Liver (tissue), 9 donors: Measurements from ENCODE around the gene ZNF628. TPM values are rescaled to one million over a fixed set of nuclear protein-coding genes. Genes with fewer than 3 reads are reported as not detected.

Source experiments
- DNase-seq: peaks from one replicate; pipeline ENCODE4 v3.0.0-alpha.2; 2017; ENCODE audit warnings: low spot score
- H3K27ac ChIP-seq, 2 donors: one replicate each; pipeline ENCODE4 v1.7.0; 2013; ENCODE audit warnings: inconsistent platforms in 2 of 2, low read length in 2 of 2, control low read depth in 1 of 2, low read depth in 1 of 2, mild to moderate bottlenecking in 1 of 2
- H3K27me3 ChIP-seq, 4 donors: one replicate each; pipeline versions ENCODE4 v1.6.1 to v1.7.0; 2013; ENCODE audit warnings: low read length in 3 of 4, inconsistent platforms in 1 of 4, mild to moderate bottlenecking in 1 of 4, moderate library complexity in 1 of 4; ENCODE audit not compliant: control insufficient read depth in 4 of 4, insufficient read depth in 4 of 4
- H3K36me3 ChIP-seq, 4 donors: one replicate each; pipeline versions ENCODE4 v1.6.1 to v1.7.0; 2013; ENCODE audit warnings: low read length in 3 of 4, mild to moderate bottlenecking in 3 of 4, low read depth in 1 of 4, moderate library complexity in 1 of 4; ENCODE audit not compliant: control insufficient read depth in 4 of 4, insufficient read depth in 3 of 4
- H3K4me1 ChIP-seq, 4 donors: one replicate each; pipeline versions ENCODE4 v1.6.1 to v1.7.0; 2013; ENCODE audit warnings: low read length in 3 of 4, mild to moderate bottlenecking in 3 of 4, moderate library complexity in 1 of 4; ENCODE audit not compliant: control insufficient read depth in 4 of 4, insufficient read depth in 4 of 4
- H3K4me3 ChIP-seq, 3 donors: one replicate each; pipeline versions ENCODE4 v1.6.1 to v1.7.0; 2013; ENCODE audit warnings: low read length in 3 of 3, control low read depth in 1 of 3, low read depth in 1 of 3, mild to moderate bottlenecking in 1 of 3
- H3K9ac ChIP-seq, 2 donors: one replicate each; pipeline ENCODE4 v1.7.0; 2013; ENCODE audit warnings: low read length in 2 of 2, mild to moderate bottlenecking in 2 of 2, moderate library complexity in 2 of 2, control low read depth in 1 of 2, low read depth in 1 of 2
- H3K9me3 ChIP-seq, 4 donors: one replicate each; pipeline versions ENCODE4 v1.6.1 to v1.7.0; 2013; ENCODE audit warnings: low read length in 3 of 4; ENCODE audit not compliant: control insufficient read depth in 4 of 4
- ATF3 ChIP-seq: IDR thresholded peaks from 2 replicates; pipeline ENCODE4 v1.6.1; 2016; ENCODE audit warnings: antibody characterized with exemption
- CTCF ChIP-seq: fragments of 150-350 bp; IDR thresholded peaks from 2 replicates; pipeline ENCODE4 v1.5.1; 2017; ENCODE audit warnings: improper control_type of control experiment, low read depth, low read length; ENCODE audit not compliant: missing input control
- EGR1 ChIP-seq, 2 donors: IDR thresholded peaks; 2 replicates each; pipeline ENCODE4 v1.6.1; 2016 to 2018; ENCODE audit warnings: antibody characterized with exemption in 2 of 2, low read depth in 2 of 2
- GABPA ChIP-seq, 2 donors: IDR thresholded peaks in 1 of 2; conservative IDR thresholded peaks in 1 of 2; 2 replicates each; pipeline ENCODE4 v1.6.1; 2016; ENCODE audit warnings: antibody characterized with exemption in 2 of 2, mild to moderate bottlenecking in 1 of 2, moderate library complexity in 1 of 2
- HNF4A ChIP-seq, 2 donors: conservative IDR thresholded peaks; 2 replicates each; pipeline ENCODE4 v1.6.1; 2016; ENCODE audit warnings: antibody characterized with exemption in 2 of 2, mild to moderate bottlenecking in 2 of 2
- HNF4G ChIP-seq: IDR thresholded peaks from 2 replicates; pipeline ENCODE4 v1.6.1; 2016; ENCODE audit warnings: antibody characterized with exemption
- JUND ChIP-seq, 2 donors: IDR thresholded peaks; 2 replicates each; pipeline ENCODE4 v1.6.1; 2016; ENCODE audit warnings: antibody characterized with exemption in 2 of 2
- MAX ChIP-seq: IDR thresholded peaks from 2 replicates; pipeline ENCODE4 v1.6.1; 2016; ENCODE audit warnings: antibody characterized with exemption
- NR2F2 ChIP-seq: IDR thresholded peaks from 2 replicates; pipeline ENCODE4 v1.6.1; 2016; ENCODE audit warnings: antibody characterized with exemption
- RAD21 ChIP-seq, 2 donors: IDR thresholded peaks; 2 replicates each; pipeline ENCODE4 v1.6.1; 2016; ENCODE audit warnings: antibody characterized with exemption in 2 of 2, mild to moderate bottlenecking in 2 of 2
- RXRA ChIP-seq, 2 donors: IDR thresholded peaks; 2 replicates each; pipeline ENCODE4 v1.6.1; 2017 to 2018; ENCODE audit warnings: antibody characterized with exemption in 2 of 2, mild to moderate bottlenecking in 1 of 2
- SP1 ChIP-seq: IDR thresholded peaks from 2 replicates; pipeline ENCODE4 v1.6.1; 2018; ENCODE audit warnings: antibody characterized with exemption, mild to moderate bottlenecking
- ZBTB33 ChIP-seq: IDR thresholded peaks from 2 replicates; pipeline ENCODE4 v1.6.1; 2016; ENCODE audit warnings: antibody characterized with exemption
- WGBS: extraction: QIAGEN DNeasy Blood & Tissue Kit; methylation state at CpG from one replicate; pipeline ENCODE4 v1.1.7; 2013; 5-methylcytosine and 5-hydroxymethylcytosine counted together
- polyA plus RNA-seq, 2 donors: library from polyadenylated mRNA; stranded (reverse) in 1 of 2; unstranded in 1 of 2; fragments of 200-250 nt in 1 of 2; fragments of >200 nt in 1 of 2; fragmentation: Nextera tagmentation in 1 of 2; extraction: Ambion mirVana in 1 of 2; gene quantifications; one replicate each; pipeline versions ENCODE4 v1.2.1 to v1.2.3, GENCODE V29; 2013 to 2015
- total RNA-seq, 2 donors: library from RNA; depleted of rRNA; stranded (reverse); fragments of >200 nt; gene quantifications; one replicate each; pipeline ENCODE4 v1.2.3, GENCODE V29; 2014
- donor health status: healthy.
- donor health status: healthy.
- donor health status: healthy.
- donor health status: healthy.
- donor health status: healthy.

Gene ZNF628
- total and polyA plus RNA-seq, 4 donors = 0.99 to 4.4 (median 1.5) TPM

- WGBS = 2% methylated on average over 72 of the region's 72 CpGs
- no peak for DNase-seq
- H3K4me1 ChIP-seq = peaks cover 0 to 3% (median 1%) of the 10 kb centered on the region in 4 donors
These were observed 34.0 kb upstream of the ZNF628 start for GRCh38 chr19:55442372-55442961.

GRCh38 chr19:55443045-55443823 is 33.2 kb upstream of the ZNF628 start, which contains the start of gene SHISA7:
Gene SHISA7 (minus strand): TSS chr19:55443300. CDS start chr19:55442863, 437 bp downstream.
- WGBS = 5% methylated on average over 43 of the region's 43 CpGs
- DNase-seq = no peak
- Histone ChIP-seq H3K27me3 (peaks cover 11 to 18% (median 13%) of the 10 kb centered on the region in 4 donors), H3K27ac (no peak within 1 kb of the TSS), H3K9ac (no peak within 1 kb of the TSS), H3K4me3 (no peak within 1 kb of the TSS), H3K9me3 (peaks cover 0 to 2% (median 1%) of the 10 kb centered on the region in 4 donors), H3K4me1 (peaks cover 0 to 3% (median 1%) of the 10 kb centered on the region in 4 donors), H3K36me3 (no peaks in the 10 kb centered on the region)
- no peak for TF ChIP-seq RAD21 (IDR thresholded peaks at IDR 0.05)
- TF ChIP-seq RXRA (IDR thresholded peaks at IDR 0.05) = no peak
- no peak for TF ChIP-seq SP1
- TF ChIP-seq JUND (IDR thresholded peaks at IDR 0.05) = no peak
- TF ChIP-seq CTCF = no peak
- TF ChIP-seq NR2F2 = no peak
- TF ChIP-seq ZBTB33 = no peak

More at GRCh38 chr19:55442372-55442961, 34.0 kb upstream of the ZNF628 start:
- H3K9me3 ChIP-seq = peaks cover 0 to 2% (median 1%) of the 10 kb centered on the region in 4 donors
- H3K36me3 ChIP-seq = no peaks in the 10 kb centered on the region
- no peak overlapping the region for H3K4me3 ChIP-seq
- no peak overlapping the region for H3K9ac ChIP-seq
- H3K27me3 ChIP-seq = peaks cover 11 to 18% (median 14%) of the 10 kb centered on the region in 4 donors
- no peak overlapping the region for H3K27ac ChIP-seq
- TF ChIP-seq HNF4G (no peak), ATF3 (no peak), GABPA (IDR thresholded peaks at IDR 0.05 in 1 of 2, conservative IDR thresholded peaks at IDR 0.05 in 1 of 2) (no peak)

- Histone ChIP-seq H3K36me3 (no peaks in the 10 kb centered on the region), H3K27me3 (peaks cover 10 to 16% (median 13%) of the 10 kb centered on the region in 4 donors), H3K4me1 (peaks cover 0 to 3% (median 1%) of the 10 kb centered on the region in 4 donors), H3K9ac (no peak overlapping the region), H3K27ac (no peak overlapping the region), H3K9me3 (peaks cover 0 to 2% (median under 1%) of the 10 kb centered on the region in 4 donors), H3K4me3 (no peak overlapping the region)
- 27% methylated on average over 18 of the region's 18 CpGs for WGBS
- TF ChIP-seq ATF3 (no peak), HNF4G (no peak), EGR1 (IDR thresholded peaks at IDR 0.05; ENCODE audit: low read depth in 2 of 2) (no peak), MAX (no peak), RXRA (IDR thresholded peaks at IDR 0.05) (no peak), ZBTB33 (no peak), HNF4A (conservative IDR thresholded peaks at IDR 0.05) (no peak), CTCF (no peak)
- DNase-seq = peak; percentile 72
These were observed 32.5 kb upstream of the ZNF628 start for GRCh38 chr19:55443824-55444480.
